Measurements from ENCODE around the gene GNE. TPM values are rescaled to one million over a fixed set of nuclear protein-coding genes. Genes with fewer than 3 reads are reported as not detected.

GNE gene
- polyA plus RNA-seq, 3 donors: 4.1 to 5.0 (median 4.5) TPM

GRCh38 chr9:36222449-36222848 lies 35.8 kb downstream of the GNE start:
- no peak for TF ChIP-seq CTCF (IDR thresholded peaks at IDR 0.05)

GRCh38 chr9:36221667-36222066 lies 36.6 kb downstream of the GNE start:
- DNase-seq: no peak
- no peak for TF ChIP-seq CTCF (IDR thresholded peaks at IDR 0.05)
- Mint-ChIP-seq H3K4me3 (no peak overlapping the region), H3K9me3 (peaks cover 0 to 13% (median 3%) of the 10 kb centered on the region in 7 donors), H3K4me1 (no peaks in the 10 kb centered on the region), H3K36me3 (peaks cover 74 to 97% of the 10 kb centered on the region in 2 donors), H3K27ac (no peak overlapping the region), H3K27me3 (ENCODE audit: low read depth in 3 of 3) (no peaks in the 10 kb centered on the region)
- H4K20me1 ChIP-seq (ENCODE audit: insufficient read depth, low read length): peaks cover 32% of the 10 kb centered on the region
- intact Hi-C loops (cut with micrococcal nuclease): no loop called here
- H3K36me3 ChIP-seq (replicated peaks in 1 of 2; ENCODE audit: control insufficient read depth in 1 of 2, insufficient read depth in 2 of 2, low read length in 2 of 2): peaks cover 87 to 100% of the 10 kb centered on the region in 2 donors
- no peak overlapping the region for H3K4me3 ChIP-seq (replicated peaks in 1 of 3; ENCODE audit: low read depth in 2 of 3, low read length in 3 of 3)
- no peak overlapping the region for H3K27ac ChIP-seq (ENCODE audit: low read depth in 1 of 2, low read length in 2 of 2)
- H3K9me3 ChIP-seq (replicated peaks in 1 of 2; ENCODE audit: control insufficient read depth in 1 of 2, insufficient read depth in 1 of 2, low read length in 2 of 2): peaks cover 0 to 7% of the 10 kb centered on the region in 2 donors
- H3K4me1 ChIP-seq (ENCODE audit: control insufficient read depth in 1 of 2, insufficient read depth in 2 of 2, low read length in 2 of 2): no peaks in the 10 kb centered on the region
- H3K9ac ChIP-seq (ENCODE audit: insufficient read depth, low read length, poor library complexity, severe bottlenecking): no peak overlapping the region
- no peaks in the 10 kb centered on the region for H3K27me3 ChIP-seq (ENCODE audit: control insufficient read depth in 2 of 2, insufficient read depth in 2 of 2, low read length in 2 of 2)
- WGBS (ENCODE audit: insufficient coverage): 100% methylated on average over 1 of the region's 3 CpGs
- peaks cover 5% of the 10 kb centered on the region for H3K79me2 ChIP-seq (ENCODE audit: insufficient read depth, low read length)
- no peak overlapping the region for H2AFZ ChIP-seq (ENCODE audit: insufficient read depth, low read depth, low read length, poor library complexity, severe bottlenecking)
- no peak overlapping the region for H3K4me2 ChIP-seq (replicated peaks; ENCODE audit: extremely low read depth, low read length, poor library complexity, severe bottlenecking)

More at GRCh38 chr9:36222449-36222848, 35.8 kb downstream of the GNE start:
- H3K36me3 ChIP-seq (replicated peaks in 1 of 2; ENCODE audit: control insufficient read depth in 1 of 2, insufficient read depth in 2 of 2, low read length in 2 of 2): peaks cover 87 to 100% of the 10 kb centered on the region in 2 donors
- H3K27ac ChIP-seq (ENCODE audit: low read depth in 1 of 2, low read length in 2 of 2): no peak overlapping the region
- Mint-ChIP-seq H3K9me3 (peaks cover 0 to 13% (median 3%) of the 10 kb centered on the region in 7 donors), H3K4me1 (no peaks in the 10 kb centered on the region), H3K36me3 (peaks cover 74 to 97% of the 10 kb centered on the region in 2 donors), H3K27me3 (ENCODE audit: low read depth in 3 of 3) (no peaks in the 10 kb centered on the region), H3K4me3 (no peak overlapping the region), H3K27ac (no peak overlapping the region)
- DNase-seq: no peak
- H3K4me3 ChIP-seq (replicated peaks in 1 of 3; ENCODE audit: low read depth in 2 of 3, low read length in 3 of 3): no peak overlapping the region
- no peak overlapping the region for H3K9ac ChIP-seq (ENCODE audit: insufficient read depth, low read length, poor library complexity, severe bottlenecking)
- WGBS (ENCODE audit: insufficient coverage): no CpG with 5 or more reads among the region's 1 CpG
- no peak overlapping the region for H3K4me2 ChIP-seq (replicated peaks; ENCODE audit: extremely low read depth, low read length, poor library complexity, severe bottlenecking)
- H3K27me3 ChIP-seq (ENCODE audit: control insufficient read depth in 2 of 2, insufficient read depth in 2 of 2, low read length in 2 of 2): no peaks in the 10 kb centered on the region
- H3K9me3 ChIP-seq (replicated peaks in 1 of 2; ENCODE audit: control insufficient read depth in 1 of 2, insufficient read depth in 1 of 2, low read length in 2 of 2): peaks cover 0 to 7% of the 10 kb centered on the region in 2 donors
- H3K79me2 ChIP-seq (ENCODE audit: insufficient read depth, low read length): peaks cover 5% of the 10 kb centered on the region
- H4K20me1 ChIP-seq (ENCODE audit: insufficient read depth, low read length): peaks cover 24% of the 10 kb centered on the region
- intact Hi-C loops (cut with micrococcal nuclease): no loop called here
- H3K4me1 ChIP-seq (ENCODE audit: control insufficient read depth in 1 of 2, insufficient read depth in 2 of 2, low read length in 2 of 2): no peaks in the 10 kb centered on the region
- H2AFZ ChIP-seq (ENCODE audit: insufficient read depth, low read depth, low read length, poor library complexity, severe bottlenecking): no peak overlapping the region

Data from CD14-positive monocyte (primary cell).